Neural cell (in vitro differentiated cells): ENCODE measurements around the gene HYAL1. TPM values are rescaled to one million over a fixed set of nuclear protein-coding genes. Genes with fewer than 3 reads are reported as not detected.

Experiments
- H2AFZ ChIP-seq: fragments of 200-600, 300-800 bp; sonication (generic), shearing (Covaris generic); 2 replicates; pipeline ENCODE4 v1.6.0; 2014; ENCODE audit warnings: low read depth, mild to moderate bottlenecking, antibody characterized with exemption, low read length, moderate library complexity
- H3F3A ChIP-seq: fragments of 200-600 bp; shearing (Covaris generic); 2 replicates; pipeline ENCODE4 v1.6.1; 2016; ENCODE audit warnings: mild to moderate bottlenecking, moderate library complexity, mixed read lengths, antibody characterized with exemption, low read length; ENCODE audit not compliant: insufficient read depth, poor library complexity, severe bottlenecking
- H3K27ac ChIP-seq: fragments of 200-600, 300-800 bp; sonication (generic), shearing (Covaris generic); 2 replicates; pipeline ENCODE4 v1.5.1; 2014; ENCODE audit warnings: mild to moderate bottlenecking, low read length, moderate library complexity
- H3K27me3 ChIP-seq: fragments of 300-800, 200-600 bp; sonication (generic), shearing (Covaris generic); 2 replicates; pipeline ENCODE4 v1.6.0; 2014; ENCODE audit warnings: mild to moderate bottlenecking, low read depth, low read length, moderate library complexity; ENCODE audit not compliant: insufficient read depth
- H3K36me3 ChIP-seq: fragments of 300-800, 200-600 bp; sonication (generic), shearing (Covaris generic); 2 replicates; pipeline ENCODE4 v1.5.1; 2014; ENCODE audit warnings: mild to moderate bottlenecking, antibody characterized with exemption, low read length, moderate library complexity; ENCODE audit not compliant: insufficient read depth
- H3K4me2 ChIP-seq: fragments of 300-800, 200-600 bp; sonication (generic), shearing (Covaris generic); 2 replicates; pipeline ENCODE4 v1.6.0; 2014; ENCODE audit warnings: mild to moderate bottlenecking, low read length
- H3K4me3 ChIP-seq: fragments of 300-800, 200-600 bp; sonication (generic), shearing (Covaris generic); 2 replicates; pipeline ENCODE4 v1.5.1; 2014; ENCODE audit warnings: mild to moderate bottlenecking, low read length, moderate library complexity
- H3K79me2 ChIP-seq: fragments of 200-600 bp; shearing (Covaris generic); replicated peaks from 2 replicates; pipeline ENCODE4 v1.6.0; 2014; ENCODE audit warnings: mild to moderate bottlenecking, low read length, moderate library complexity; ENCODE audit not compliant: insufficient read depth
- H3K9ac ChIP-seq: fragments of 300-800, 200-600 bp; sonication (generic), shearing (Covaris generic); 2 replicates; pipeline ENCODE4 v1.6.1; 2016; ENCODE audit warnings: mild to moderate bottlenecking, low read length, mixed read lengths
- H3K9me2 ChIP-seq: fragments of 200-600 bp; shearing (Covaris generic); 2 replicates; pipeline ENCODE4 v1.6.1; 2016; ENCODE audit warnings: mild to moderate bottlenecking, low read length, mixed read lengths; ENCODE audit not compliant: insufficient read depth
- H3K9me3 ChIP-seq: fragments of 200-600, 300-800 bp; sonication (generic), shearing (Covaris generic); 2 replicates; pipeline ENCODE4 v1.6.1; 2016; ENCODE audit warnings: mild to moderate bottlenecking, mixed run types, low read length, moderate library complexity, mixed read lengths
- H4K20me1 ChIP-seq: fragments of 200-600 bp; shearing (Covaris generic); 2 replicates; pipeline ENCODE4 v1.6.1; 2016; ENCODE audit warnings: mild to moderate bottlenecking, mixed run types; ENCODE audit not compliant: insufficient read depth
- EP300 ChIP-seq: fragments of 450-650 bp; conservative IDR thresholded peaks from 2 replicates; pipeline ENCODE4 v1.6.1; 2014; ENCODE audit warnings: antibody characterized with exemption, mild to moderate bottlenecking, moderate library complexity; ENCODE audit not compliant: poor library complexity, severe bottlenecking
- EZH2 ChIP-seq: fragments of 200-600, 300-800 bp; shearing (Covaris generic), sonication (generic); IDR thresholded peaks from 2 replicates; pipeline ENCODE4 v1.6.1; 2014; ENCODE audit warnings: antibody characterized with exemption, low read length, borderline replicate concordance, mild to moderate bottlenecking; ENCODE audit not compliant: insufficient read depth, poor library complexity, severe bottlenecking
- MXI1 ChIP-seq: fragments of 450-650 bp; conservative IDR thresholded peaks from 2 replicates; pipeline ENCODE4 v1.6.1; 2014; ENCODE audit warnings: antibody characterized with exemption, mild to moderate bottlenecking; ENCODE audit not compliant: poor library complexity, severe bottlenecking
- POLR2AphosphoS5 ChIP-seq: IDR thresholded peaks from 2 replicates; pipeline ENCODE4 v1.6.1; 2012
- RAD21 ChIP-seq: fragments of 450-650 bp; conservative IDR thresholded peaks from 2 replicates; pipeline ENCODE4 v1.6.1; 2014; ENCODE audit warnings: antibody characterized with exemption, mild to moderate bottlenecking, moderate library complexity
- SMC3 ChIP-seq: fragments of 450-650 bp; conservative IDR thresholded peaks from 2 replicates; pipeline ENCODE4 v1.6.1; 2014; ENCODE audit warnings: antibody characterized with exemption, mild to moderate bottlenecking, moderate library complexity; ENCODE audit not compliant: poor library complexity
- TAF1 ChIP-seq: IDR thresholded peaks from 2 replicates; pipeline ENCODE4 v1.6.1; 2012; ENCODE audit warnings: low read depth
- polyA plus RNA-seq: library from polyadenylated mRNA; depleted of rRNA; stranded (reverse); fragments of >200 nt; gene quantifications from 2 replicates; pipeline ENCODE4 v1.2.3, GENCODE V29; 2014
- TF ChIP-seq, protein P1 (sequence below): fragments of 450-650 bp; IDR thresholded peaks from 2 replicates; pipeline ENCODE4 v1.5.1; 2014; ENCODE audit warnings: antibody characterized with exemption, mild to moderate bottlenecking, moderate library complexity; ENCODE audit not compliant: poor library complexity, severe bottlenecking
- TF ChIP-seq, protein P2 (sequence below): IDR thresholded peaks from 2 replicates; pipeline ENCODE4 v1.6.1; 2012; ENCODE audit warnings: borderline replicate concordance

Gene HYAL1
- polyA plus RNA-seq, 1 donor from 2014 or later = 2.2 TPM

DNA sequence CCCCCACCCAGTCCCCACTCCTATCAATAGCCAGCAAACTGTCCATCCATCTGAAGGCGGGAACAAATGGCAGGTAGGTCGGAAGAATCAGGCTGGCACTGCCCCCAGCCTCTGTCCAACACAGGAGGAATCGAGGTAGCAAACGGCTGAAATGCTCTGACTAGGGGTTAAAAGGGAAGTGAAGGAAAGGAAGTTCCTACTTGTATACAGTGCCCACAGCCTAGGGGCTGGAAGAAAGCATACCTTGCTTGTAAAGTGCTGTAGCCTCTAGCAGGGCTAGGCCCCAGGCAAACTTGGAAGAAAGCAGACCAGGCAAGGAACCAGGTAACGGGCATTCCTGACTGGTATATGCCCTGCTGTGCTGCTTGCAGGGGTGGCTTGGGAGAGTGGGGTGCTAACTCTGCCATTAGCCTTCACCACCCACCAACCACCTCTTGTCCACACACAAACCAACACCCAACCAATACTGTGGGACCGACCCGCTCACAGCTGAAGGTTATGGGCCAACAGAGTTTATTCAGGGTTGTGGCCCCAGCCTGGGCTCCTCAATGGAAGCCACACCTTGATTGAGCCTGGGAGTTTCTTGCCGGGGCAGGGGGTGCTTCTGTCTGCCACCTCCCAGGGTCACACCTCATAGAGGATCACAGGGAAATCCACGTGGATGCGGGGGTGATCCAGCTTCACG, 22.3 kb upstream of the HYAL1 start:
- Histone ChIP-seq H3K4me3 (no peak overlapping the region), H3K9me3 (no peaks in the 10 kb centered on the region), H4K20me1 (no peaks in the 10 kb centered on the region), H3K36me3 (no peaks in the 10 kb centered on the region), H3K9ac (no peak overlapping the region), H3K4me2 (no peak overlapping the region), H3F3A (no peaks in the 10 kb centered on the region), H2AFZ (no peak overlapping the region), H3K27me3 (no peaks in the 10 kb centered on the region), H3K27ac (no peak overlapping the region), H3K9me2 (no peaks in the 10 kb centered on the region), H3K79me2 (peaks cover 14% of the 10 kb centered on the region)
- no peak for TF ChIP-seq EZH2
- TF ChIP-seq, protein P1, sequence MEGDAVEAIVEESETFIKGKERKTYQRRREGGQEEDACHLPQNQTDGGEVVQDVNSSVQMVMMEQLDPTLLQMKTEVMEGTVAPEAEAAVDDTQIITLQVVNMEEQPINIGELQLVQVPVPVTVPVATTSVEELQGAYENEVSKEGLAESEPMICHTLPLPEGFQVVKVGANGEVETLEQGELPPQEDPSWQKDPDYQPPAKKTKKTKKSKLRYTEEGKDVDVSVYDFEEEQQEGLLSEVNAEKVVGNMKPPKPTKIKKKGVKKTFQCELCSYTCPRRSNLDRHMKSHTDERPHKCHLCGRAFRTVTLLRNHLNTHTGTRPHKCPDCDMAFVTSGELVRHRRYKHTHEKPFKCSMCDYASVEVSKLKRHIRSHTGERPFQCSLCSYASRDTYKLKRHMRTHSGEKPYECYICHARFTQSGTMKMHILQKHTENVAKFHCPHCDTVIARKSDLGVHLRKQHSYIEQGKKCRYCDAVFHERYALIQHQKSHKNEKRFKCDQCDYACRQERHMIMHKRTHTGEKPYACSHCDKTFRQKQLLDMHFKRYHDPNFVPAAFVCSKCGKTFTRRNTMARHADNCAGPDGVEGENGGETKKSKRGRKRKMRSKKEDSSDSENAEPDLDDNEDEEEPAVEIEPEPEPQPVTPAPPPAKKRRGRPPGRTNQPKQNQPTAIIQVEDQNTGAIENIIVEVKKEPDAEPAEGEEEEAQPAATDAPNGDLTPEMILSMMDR = no peak
- TF ChIP-seq SMC3 = no peak
- TF ChIP-seq TAF1 = no peak
- TF ChIP-seq POLR2AphosphoS5 = no peak
- TF ChIP-seq EP300 = no peak
- TF ChIP-seq, protein P2, sequence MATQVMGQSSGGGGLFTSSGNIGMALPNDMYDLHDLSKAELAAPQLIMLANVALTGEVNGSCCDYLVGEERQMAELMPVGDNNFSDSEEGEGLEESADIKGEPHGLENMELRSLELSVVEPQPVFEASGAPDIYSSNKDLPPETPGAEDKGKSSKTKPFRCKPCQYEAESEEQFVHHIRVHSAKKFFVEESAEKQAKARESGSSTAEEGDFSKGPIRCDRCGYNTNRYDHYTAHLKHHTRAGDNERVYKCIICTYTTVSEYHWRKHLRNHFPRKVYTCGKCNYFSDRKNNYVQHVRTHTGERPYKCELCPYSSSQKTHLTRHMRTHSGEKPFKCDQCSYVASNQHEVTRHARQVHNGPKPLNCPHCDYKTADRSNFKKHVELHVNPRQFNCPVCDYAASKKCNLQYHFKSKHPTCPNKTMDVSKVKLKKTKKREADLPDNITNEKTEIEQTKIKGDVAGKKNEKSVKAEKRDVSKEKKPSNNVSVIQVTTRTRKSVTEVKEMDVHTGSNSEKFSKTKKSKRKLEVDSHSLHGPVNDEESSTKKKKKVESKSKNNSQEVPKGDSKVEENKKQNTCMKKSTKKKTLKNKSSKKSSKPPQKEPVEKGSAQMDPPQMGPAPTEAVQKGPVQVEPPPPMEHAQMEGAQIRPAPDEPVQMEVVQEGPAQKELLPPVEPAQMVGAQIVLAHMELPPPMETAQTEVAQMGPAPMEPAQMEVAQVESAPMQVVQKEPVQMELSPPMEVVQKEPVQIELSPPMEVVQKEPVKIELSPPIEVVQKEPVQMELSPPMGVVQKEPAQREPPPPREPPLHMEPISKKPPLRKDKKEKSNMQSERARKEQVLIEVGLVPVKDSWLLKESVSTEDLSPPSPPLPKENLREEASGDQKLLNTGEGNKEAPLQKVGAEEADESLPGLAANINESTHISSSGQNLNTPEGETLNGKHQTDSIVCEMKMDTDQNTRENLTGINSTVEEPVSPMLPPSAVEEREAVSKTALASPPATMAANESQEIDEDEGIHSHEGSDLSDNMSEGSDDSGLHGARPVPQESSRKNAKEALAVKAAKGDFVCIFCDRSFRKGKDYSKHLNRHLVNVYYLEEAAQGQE = no peak
- TF ChIP-seq MXI1 = no peak
- no peak for TF ChIP-seq RAD21

DNA sequence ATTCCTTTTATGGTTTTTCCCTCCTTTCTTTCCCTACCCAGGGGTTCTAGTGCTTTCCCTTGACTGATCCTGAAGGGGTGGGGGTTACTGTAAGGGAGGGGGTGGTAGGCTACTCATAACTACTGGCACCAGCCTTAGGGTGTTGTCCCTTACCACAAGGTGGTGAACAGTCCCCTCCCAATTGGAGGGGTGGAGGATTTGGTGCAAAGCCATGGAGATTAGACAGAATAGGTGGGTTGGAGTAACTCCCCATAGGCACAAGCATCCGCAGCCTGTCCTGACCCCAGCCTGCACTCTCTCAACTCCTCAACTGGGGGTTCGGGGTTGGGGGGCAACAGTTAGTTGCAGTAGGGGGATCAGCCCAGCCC, 21.7 kb upstream of the HYAL1 start:
- Histone ChIP-seq H3K36me3 (no peaks in the 10 kb centered on the region), H2AFZ (no peak overlapping the region), H3K27me3 (no peaks in the 10 kb centered on the region), H3K9me3 (no peaks in the 10 kb centered on the region), H3K27ac (no peak overlapping the region), H3K9ac (no peak overlapping the region), H3K4me3 (no peak overlapping the region), H3K4me2 (no peak overlapping the region), H3F3A (no peaks in the 10 kb centered on the region), H3K9me2 (no peaks in the 10 kb centered on the region), H3K79me2 (peaks cover 19% of the 10 kb centered on the region), H4K20me1 (no peaks in the 10 kb centered on the region)
- no peak for TF ChIP-seq EZH2
- no peak for TF ChIP-seq TAF1
- no peak for TF ChIP-seq EP300
- no peak for TF ChIP-seq SMC3
- TF ChIP-seq POLR2AphosphoS5 = no peak
- TF ChIP-seq, protein P1 = no peak
- TF ChIP-seq, protein P2 = no peak
- no peak for TF ChIP-seq MXI1
- no peak for TF ChIP-seq RAD21
